HEK293 (cell line): ENCODE data around the gene SEC24A.

Experiments used
- ATF2 ChIP-seq: fragments of 450-650 bp; formaldehyde crosslinking; IDR thresholded peaks from 2 replicates; pipeline ENCODE4 v1.5.1; 2016; ENCODE audit warnings: missing biosample characterization, missing genetic modification characterization, low read depth
- CTCF ChIP-seq: fragments of 450-650 bp; formaldehyde crosslinking; IDR thresholded peaks from 2 replicates; pipeline ENCODE4 v1.5.1; 2016; ENCODE audit warnings: missing biosample characterization, missing genetic modification characterization
- OSR2 ChIP-seq: fragments of 450-650 bp; formaldehyde crosslinking; IDR thresholded peaks from 2 replicates; pipeline ENCODE4 v1.5.1; 2016; ENCODE audit warnings: missing biosample characterization, missing genetic modification characterization
- PRDM2 ChIP-seq: fragments of 450-650 bp; formaldehyde crosslinking; IDR thresholded peaks from 2 replicates; pipeline ENCODE4 v1.5.1; 2016; ENCODE audit warnings: missing biosample characterization, missing genetic modification characterization, borderline replicate concordance
- REST ChIP-seq: fragments of 450-650 bp; formaldehyde crosslinking; IDR thresholded peaks from 2 replicates; pipeline ENCODE4 v1.5.1; 2016; ENCODE audit warnings: missing biosample characterization, missing genetic modification characterization
- ZBTB10 ChIP-seq: fragments of 450-650 bp; formaldehyde crosslinking; IDR thresholded peaks from 2 replicates; pipeline ENCODE4 v1.5.1; 2016; ENCODE audit warnings: missing biosample characterization, missing genetic modification characterization
- ZBTB6 ChIP-seq: fragments of 450-650 bp; formaldehyde crosslinking; IDR thresholded peaks from 2 replicates; pipeline ENCODE4 v1.5.1; 2017; ENCODE audit warnings: missing biosample characterization, missing genetic modification characterization
- ZNF19 ChIP-seq: fragments of 450-650 bp; formaldehyde crosslinking; IDR thresholded peaks from 2 replicates; pipeline ENCODE4; 2016; ENCODE audit warnings: missing biosample characterization, missing genetic modification characterization, low read depth
- ZNF239 ChIP-seq: fragments of 450-650 bp; formaldehyde crosslinking; IDR thresholded peaks from 2 replicates; pipeline ENCODE4 v1.5.1; 2016; ENCODE audit warnings: missing biosample characterization, missing genetic modification characterization
- ZNF248 ChIP-seq: fragments of 450-650 bp; formaldehyde crosslinking; IDR thresholded peaks from 2 replicates; pipeline ENCODE4 v1.5.1; 2017; ENCODE audit warnings: missing biosample characterization, missing genetic modification characterization
- ZNF302 ChIP-seq: fragments of 450-650 bp; formaldehyde crosslinking; IDR thresholded peaks from 2 replicates; pipeline ENCODE4 v1.5.1; 2016; ENCODE audit warnings: missing biosample characterization, missing genetic modification characterization, low read depth
- ZNF398 ChIP-seq: fragments of 450-650 bp; formaldehyde crosslinking; IDR thresholded peaks from 2 replicates; pipeline ENCODE4 v1.5.1; 2017; ENCODE audit warnings: missing biosample characterization, missing genetic modification characterization
- ZNF514 ChIP-seq: fragments of 450-650 bp; formaldehyde crosslinking; IDR thresholded peaks from 2 replicates; pipeline ENCODE4 v1.5.1; 2016; ENCODE audit warnings: missing biosample characterization, missing genetic modification characterization
- ZNF571 ChIP-seq: fragments of 450-650 bp; formaldehyde crosslinking; IDR thresholded peaks from 2 replicates; pipeline ENCODE4 v1.5.0; 2017; ENCODE audit warnings: missing biosample characterization, missing genetic modification characterization
- ZNF585B ChIP-seq: fragments of 450-650 bp; formaldehyde crosslinking; IDR thresholded peaks from 2 replicates; pipeline ENCODE4 v1.5.1; 2016; ENCODE audit warnings: missing biosample characterization, missing genetic modification characterization
- ZNF660 ChIP-seq: fragments of 450-650 bp; IDR thresholded peaks from 2 replicates; pipeline ENCODE4 v1.5.1; 2018; ENCODE audit warnings: missing biosample characterization, mild to moderate bottlenecking, missing genetic modification characterization
- ZNF677 ChIP-seq: fragments of 450-650 bp; IDR thresholded peaks from 2 replicates; pipeline ENCODE4 v1.5.0; 2018; ENCODE audit warnings: missing biosample characterization, mild to moderate bottlenecking, missing genetic modification characterization, moderate library complexity
- ZNF785 ChIP-seq: fragments of 450-650 bp; formaldehyde crosslinking; IDR thresholded peaks from 2 replicates; pipeline ENCODE4 v1.5.1; 2016; ENCODE audit warnings: missing biosample characterization, missing genetic modification characterization
- ZXDB ChIP-seq: fragments of 450-650 bp; formaldehyde crosslinking; IDR thresholded peaks from 2 replicates; pipeline ENCODE4 v1.5.1; 2016; ENCODE audit warnings: missing biosample characterization, missing genetic modification characterization

SEC24A gene

GRCh38 chr5:134738133-134738962 is 89.8 kb downstream of the SEC24A start, which contains the start of gene CAMLG (continued):
- no peak for TF ChIP-seq PRDM2 (tag by site-specific recombination)
- TF ChIP-seq ZNF660 (tag by site-specific recombination) = peak; percentile 95
- peak; percentile 97 for TF ChIP-seq CTCF (tag by site-specific recombination)
- TF ChIP-seq ZNF514 (tag by site-specific recombination) = no peak
- peak; percentile 62; the same call in 1 of the 2 replicates for TF ChIP-seq ZBTB6
- no peak for TF ChIP-seq ZNF239
- TF ChIP-seq ZNF785 (tag by site-specific recombination) = no peak; the same call in 1 of the 2 replicates
- TF ChIP-seq ZNF677 (tag by site-specific recombination) = no peak
- TF ChIP-seq ZNF302 (tag by site-specific recombination) = no peak
- TF ChIP-seq ATF2 = no peak
- peak; percentile 54 for TF ChIP-seq ZBTB10 (tag by site-specific recombination)
- TF ChIP-seq ZNF248 (tag by site-specific recombination) = no peak
- TF ChIP-seq ZNF19 (tag by site-specific recombination) = no peak
- peak; percentile 63 for TF ChIP-seq ZNF398 (tag by site-specific recombination)
- no peak for TF ChIP-seq ZNF585B
- TF ChIP-seq ZNF571 = no peak
- peak; percentile 88 for TF ChIP-seq ZXDB (tag by site-specific recombination)
- TF ChIP-seq OSR2 (tag by site-specific recombination) = no peak
- TF ChIP-seq REST (tag by site-specific recombination) = peak; percentile 43
